ENCODE results near the gene GPC5. TPM values are rescaled to one million over a fixed set of nuclear protein-coding genes. Genes with fewer than 3 reads are reported as not detected.

The GPC5 gene
- total RNA-seq, 1 experiment from 2014 or later, result 0.26 TPM

DNA sequence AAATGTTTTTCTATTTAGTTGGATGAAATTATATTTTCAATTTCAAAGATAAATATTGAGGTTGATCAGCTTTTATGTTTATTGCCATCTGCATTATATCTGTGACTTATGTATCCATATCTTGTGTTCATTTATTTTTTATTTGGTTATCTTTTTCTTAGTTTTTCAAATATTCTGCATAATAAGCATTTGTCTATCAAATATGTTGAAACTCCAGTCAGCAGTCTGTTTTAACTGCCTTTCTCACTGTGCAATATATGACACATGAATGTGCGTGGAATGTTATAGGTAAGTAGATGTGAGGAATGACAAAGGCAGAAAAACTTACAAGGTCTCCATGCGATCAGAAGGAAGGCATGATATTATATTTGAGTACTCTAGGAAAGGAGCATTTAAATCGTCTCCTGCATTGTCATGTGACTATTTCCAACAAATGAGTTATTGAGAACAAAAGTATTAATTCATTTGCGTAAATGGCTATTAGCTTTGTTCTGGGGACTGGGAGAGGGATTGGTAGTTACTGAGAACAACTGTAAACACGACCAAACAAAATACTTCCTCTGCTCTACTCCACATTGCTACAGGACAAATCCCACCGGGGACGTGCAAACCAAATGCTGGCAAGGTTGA is 318.1 kb downstream of the GPC5 start:
- no peak for ATAC-seq
- no peak overlapping the region for H3K4me3 ChIP-seq (ENCODE audit: low read depth in 2 of 2, low read length in 2 of 2)
- no peaks in the 10 kb centered on the region for H3K9me3 ChIP-seq (ENCODE audit: control insufficient read depth, insufficient read depth, low read depth, low read length)
- no peak for TF ChIP-seq POLR2AphosphoS5 (IDR thresholded peaks at IDR 0.05; ENCODE audit: low read depth, low read length)
- TF ChIP-seq, protein P1, sequence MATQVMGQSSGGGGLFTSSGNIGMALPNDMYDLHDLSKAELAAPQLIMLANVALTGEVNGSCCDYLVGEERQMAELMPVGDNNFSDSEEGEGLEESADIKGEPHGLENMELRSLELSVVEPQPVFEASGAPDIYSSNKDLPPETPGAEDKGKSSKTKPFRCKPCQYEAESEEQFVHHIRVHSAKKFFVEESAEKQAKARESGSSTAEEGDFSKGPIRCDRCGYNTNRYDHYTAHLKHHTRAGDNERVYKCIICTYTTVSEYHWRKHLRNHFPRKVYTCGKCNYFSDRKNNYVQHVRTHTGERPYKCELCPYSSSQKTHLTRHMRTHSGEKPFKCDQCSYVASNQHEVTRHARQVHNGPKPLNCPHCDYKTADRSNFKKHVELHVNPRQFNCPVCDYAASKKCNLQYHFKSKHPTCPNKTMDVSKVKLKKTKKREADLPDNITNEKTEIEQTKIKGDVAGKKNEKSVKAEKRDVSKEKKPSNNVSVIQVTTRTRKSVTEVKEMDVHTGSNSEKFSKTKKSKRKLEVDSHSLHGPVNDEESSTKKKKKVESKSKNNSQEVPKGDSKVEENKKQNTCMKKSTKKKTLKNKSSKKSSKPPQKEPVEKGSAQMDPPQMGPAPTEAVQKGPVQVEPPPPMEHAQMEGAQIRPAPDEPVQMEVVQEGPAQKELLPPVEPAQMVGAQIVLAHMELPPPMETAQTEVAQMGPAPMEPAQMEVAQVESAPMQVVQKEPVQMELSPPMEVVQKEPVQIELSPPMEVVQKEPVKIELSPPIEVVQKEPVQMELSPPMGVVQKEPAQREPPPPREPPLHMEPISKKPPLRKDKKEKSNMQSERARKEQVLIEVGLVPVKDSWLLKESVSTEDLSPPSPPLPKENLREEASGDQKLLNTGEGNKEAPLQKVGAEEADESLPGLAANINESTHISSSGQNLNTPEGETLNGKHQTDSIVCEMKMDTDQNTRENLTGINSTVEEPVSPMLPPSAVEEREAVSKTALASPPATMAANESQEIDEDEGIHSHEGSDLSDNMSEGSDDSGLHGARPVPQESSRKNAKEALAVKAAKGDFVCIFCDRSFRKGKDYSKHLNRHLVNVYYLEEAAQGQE (IDR thresholded peaks at IDR 0.05; ENCODE audit: insufficient read depth in 1 of 2, low read depth in 2 of 2, low read length in 1 of 2), result no peak
- TF ChIP-seq SIN3A (IDR thresholded peaks at IDR 0.05; ENCODE audit: borderline replicate concordance, insufficient read depth, low read depth, low read length), result no peak
- no peak for TF ChIP-seq TCF7L2 (IDR thresholded peaks at IDR 0.05; ENCODE audit: low read depth, low read length)
- TF ChIP-seq, protein P2, sequence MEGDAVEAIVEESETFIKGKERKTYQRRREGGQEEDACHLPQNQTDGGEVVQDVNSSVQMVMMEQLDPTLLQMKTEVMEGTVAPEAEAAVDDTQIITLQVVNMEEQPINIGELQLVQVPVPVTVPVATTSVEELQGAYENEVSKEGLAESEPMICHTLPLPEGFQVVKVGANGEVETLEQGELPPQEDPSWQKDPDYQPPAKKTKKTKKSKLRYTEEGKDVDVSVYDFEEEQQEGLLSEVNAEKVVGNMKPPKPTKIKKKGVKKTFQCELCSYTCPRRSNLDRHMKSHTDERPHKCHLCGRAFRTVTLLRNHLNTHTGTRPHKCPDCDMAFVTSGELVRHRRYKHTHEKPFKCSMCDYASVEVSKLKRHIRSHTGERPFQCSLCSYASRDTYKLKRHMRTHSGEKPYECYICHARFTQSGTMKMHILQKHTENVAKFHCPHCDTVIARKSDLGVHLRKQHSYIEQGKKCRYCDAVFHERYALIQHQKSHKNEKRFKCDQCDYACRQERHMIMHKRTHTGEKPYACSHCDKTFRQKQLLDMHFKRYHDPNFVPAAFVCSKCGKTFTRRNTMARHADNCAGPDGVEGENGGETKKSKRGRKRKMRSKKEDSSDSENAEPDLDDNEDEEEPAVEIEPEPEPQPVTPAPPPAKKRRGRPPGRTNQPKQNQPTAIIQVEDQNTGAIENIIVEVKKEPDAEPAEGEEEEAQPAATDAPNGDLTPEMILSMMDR (IDR thresholded peaks at IDR 0.05), result no peak
- no TSS peak for BruUV-seq (replicated peaks)
- intact Hi-C loops (cut with micrococcal nuclease; ENCODE audit: unreplicated experiment) (no loop called here), in situ Hi-C loops (cut with HindIII; ENCODE audit: low pct_unique_long_range_greater_than_20kb, low sequenced_read_pairs) (no loop called here)
- POLR2A ChIA-PET, result no interaction called here
- no peaks in the 10 kb centered on the region for H3K27me3 ChIP-seq (ENCODE audit: control insufficient read depth, insufficient read depth, low read length)
- CTCF ChIA-PET, result no interaction called here
- no peaks in the 10 kb centered on the region for H3K4me1 ChIP-seq (ENCODE audit: control insufficient read depth, insufficient read depth, low read length)
- H3K36me3 ChIP-seq (ENCODE audit: control insufficient read depth, insufficient read depth, low read length), result no peaks in the 10 kb centered on the region
- no peak for DNase-seq (ENCODE audit: low read depth, low spot score)
- no peak overlapping the region for H3K27ac ChIP-seq (ENCODE audit: low read length)

DNA sequence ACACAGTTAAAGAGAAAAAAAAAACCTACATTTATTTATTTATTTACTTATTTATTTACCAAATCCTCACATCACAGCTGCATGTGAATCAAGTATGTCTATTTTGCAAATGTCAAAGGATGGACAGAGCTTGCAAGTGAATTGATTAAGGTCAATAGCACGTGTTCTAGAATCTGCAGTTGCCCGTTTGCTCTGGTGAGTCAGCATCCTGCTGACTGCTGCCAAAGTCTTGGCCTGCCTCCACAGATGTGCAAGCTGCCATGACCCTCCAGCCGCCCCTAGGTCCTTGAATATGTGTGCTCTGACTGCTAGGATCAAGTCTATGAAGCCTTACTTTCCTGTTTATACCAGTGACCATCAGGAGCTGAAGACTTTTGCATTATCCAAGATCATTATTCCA is 320.6 kb downstream of the GPC5 start:
- Histone ChIP-seq H3K27me3 (ENCODE audit: control insufficient read depth, insufficient read depth, low read length) (no peaks in the 10 kb centered on the region), H3K4me1 (ENCODE audit: control insufficient read depth, insufficient read depth, low read length) (no peaks in the 10 kb centered on the region), H3K4me3 (ENCODE audit: low read depth in 2 of 2, low read length in 2 of 2) (no peak overlapping the region), H3K27ac (ENCODE audit: low read length) (no peak overlapping the region), H3K9me3 (ENCODE audit: control insufficient read depth, insufficient read depth, low read depth, low read length) (no peaks in the 10 kb centered on the region), H3K36me3 (ENCODE audit: control insufficient read depth, insufficient read depth, low read length) (no peaks in the 10 kb centered on the region)
- DNase-seq (ENCODE audit: low read depth, low spot score), result no peak
- BruUV-seq (replicated peaks), result no TSS peak
- TF ChIP-seq SIN3A (IDR thresholded peaks at IDR 0.05; ENCODE audit: borderline replicate concordance, insufficient read depth, low read depth, low read length), result no peak
- TF ChIP-seq, protein P1 (IDR thresholded peaks at IDR 0.05; ENCODE audit: insufficient read depth in 1 of 2, low read depth in 2 of 2, low read length in 1 of 2), result no peak
- no peak for TF ChIP-seq POLR2AphosphoS5 (IDR thresholded peaks at IDR 0.05; ENCODE audit: low read depth, low read length)
- TF ChIP-seq, protein P2 (IDR thresholded peaks at IDR 0.05), result no peak
- TF ChIP-seq TCF7L2 (IDR thresholded peaks at IDR 0.05; ENCODE audit: low read depth, low read length), result no peak
- intact Hi-C loops (cut with micrococcal nuclease; ENCODE audit: unreplicated experiment) (no loop called here), in situ Hi-C loops (cut with HindIII; ENCODE audit: low pct_unique_long_range_greater_than_20kb, low sequenced_read_pairs) (no loop called here)
- no peak for ATAC-seq
- ChIA-PET CTCF (no interaction called here), POLR2A (no interaction called here)
